ENCODE results near the gene VSIR.
A peak's percentile ranks its signal among the peaks of the same experiment; 100 is the strongest.

Gene VSIR

DNA sequence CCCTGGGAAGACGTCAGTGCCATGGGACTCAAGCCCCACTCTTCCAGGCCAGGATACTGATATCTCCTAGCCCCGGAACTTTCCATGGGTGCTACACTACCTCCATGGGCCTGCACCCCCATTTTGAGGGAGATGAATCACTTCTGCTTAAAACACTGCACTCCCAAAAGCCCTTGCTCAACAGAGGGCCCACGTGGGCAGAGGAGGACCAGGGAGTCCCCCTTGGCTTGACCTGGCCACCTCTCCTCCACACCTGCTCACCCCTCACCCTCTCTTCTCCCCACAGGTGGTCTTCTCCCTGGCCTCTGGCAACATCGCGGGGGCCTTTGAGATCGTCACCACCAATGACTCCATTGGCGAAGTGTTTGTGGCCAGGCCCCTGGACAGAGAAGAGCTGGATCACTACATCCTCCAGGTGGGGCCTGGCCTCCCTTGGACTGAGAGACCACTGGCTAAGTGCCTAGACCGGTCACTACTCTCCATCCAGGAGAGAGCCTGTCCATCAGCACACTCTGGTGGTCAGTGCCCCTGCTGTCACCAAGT, 33.9 kb downstream of the VSIR start:
- TF ChIP-seq TCF12 (IDR thresholded peaks at IDR 0.05; ENCODE audit: low read depth) (no peak), ZBTB7A (IDR thresholded peaks at IDR 0.05; ENCODE audit: low read depth) (no peak), TEAD4 (IDR thresholded peaks at IDR 0.05) (no peak), EP300 (IDR thresholded peaks at IDR 0.05; ENCODE audit: borderline replicate concordance) (no peak), FOXM1 (IDR thresholded peaks at IDR 0.05; ENCODE audit: borderline replicate concordance, low read depth) (no peak), CREB1 (IDR thresholded peaks at IDR 0.05; ENCODE audit: low read depth) (no peak), NFIC (IDR thresholded peaks at IDR 0.05) (no peak)
- TF ChIP-seq, protein P1, sequence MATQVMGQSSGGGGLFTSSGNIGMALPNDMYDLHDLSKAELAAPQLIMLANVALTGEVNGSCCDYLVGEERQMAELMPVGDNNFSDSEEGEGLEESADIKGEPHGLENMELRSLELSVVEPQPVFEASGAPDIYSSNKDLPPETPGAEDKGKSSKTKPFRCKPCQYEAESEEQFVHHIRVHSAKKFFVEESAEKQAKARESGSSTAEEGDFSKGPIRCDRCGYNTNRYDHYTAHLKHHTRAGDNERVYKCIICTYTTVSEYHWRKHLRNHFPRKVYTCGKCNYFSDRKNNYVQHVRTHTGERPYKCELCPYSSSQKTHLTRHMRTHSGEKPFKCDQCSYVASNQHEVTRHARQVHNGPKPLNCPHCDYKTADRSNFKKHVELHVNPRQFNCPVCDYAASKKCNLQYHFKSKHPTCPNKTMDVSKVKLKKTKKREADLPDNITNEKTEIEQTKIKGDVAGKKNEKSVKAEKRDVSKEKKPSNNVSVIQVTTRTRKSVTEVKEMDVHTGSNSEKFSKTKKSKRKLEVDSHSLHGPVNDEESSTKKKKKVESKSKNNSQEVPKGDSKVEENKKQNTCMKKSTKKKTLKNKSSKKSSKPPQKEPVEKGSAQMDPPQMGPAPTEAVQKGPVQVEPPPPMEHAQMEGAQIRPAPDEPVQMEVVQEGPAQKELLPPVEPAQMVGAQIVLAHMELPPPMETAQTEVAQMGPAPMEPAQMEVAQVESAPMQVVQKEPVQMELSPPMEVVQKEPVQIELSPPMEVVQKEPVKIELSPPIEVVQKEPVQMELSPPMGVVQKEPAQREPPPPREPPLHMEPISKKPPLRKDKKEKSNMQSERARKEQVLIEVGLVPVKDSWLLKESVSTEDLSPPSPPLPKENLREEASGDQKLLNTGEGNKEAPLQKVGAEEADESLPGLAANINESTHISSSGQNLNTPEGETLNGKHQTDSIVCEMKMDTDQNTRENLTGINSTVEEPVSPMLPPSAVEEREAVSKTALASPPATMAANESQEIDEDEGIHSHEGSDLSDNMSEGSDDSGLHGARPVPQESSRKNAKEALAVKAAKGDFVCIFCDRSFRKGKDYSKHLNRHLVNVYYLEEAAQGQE (IDR thresholded peaks at IDR 0.05; ENCODE audit: low read depth), result no peak
- TF ChIP-seq, protein P2, sequence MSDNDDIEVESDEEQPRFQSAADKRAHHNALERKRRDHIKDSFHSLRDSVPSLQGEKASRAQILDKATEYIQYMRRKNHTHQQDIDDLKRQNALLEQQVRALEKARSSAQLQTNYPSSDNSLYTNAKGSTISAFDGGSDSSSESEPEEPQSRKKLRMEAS (IDR thresholded peaks at IDR 0.05), result no peak
- TF ChIP-seq, protein P3, sequence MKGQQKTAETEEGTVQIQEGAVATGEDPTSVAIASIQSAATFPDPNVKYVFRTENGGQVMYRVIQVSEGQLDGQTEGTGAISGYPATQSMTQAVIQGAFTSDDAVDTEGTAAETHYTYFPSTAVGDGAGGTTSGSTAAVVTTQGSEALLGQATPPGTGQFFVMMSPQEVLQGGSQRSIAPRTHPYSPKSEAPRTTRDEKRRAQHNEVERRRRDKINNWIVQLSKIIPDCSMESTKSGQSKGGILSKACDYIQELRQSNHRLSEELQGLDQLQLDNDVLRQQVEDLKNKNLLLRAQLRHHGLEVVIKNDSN (IDR thresholded peaks at IDR 0.05), result no peak

DNA sequence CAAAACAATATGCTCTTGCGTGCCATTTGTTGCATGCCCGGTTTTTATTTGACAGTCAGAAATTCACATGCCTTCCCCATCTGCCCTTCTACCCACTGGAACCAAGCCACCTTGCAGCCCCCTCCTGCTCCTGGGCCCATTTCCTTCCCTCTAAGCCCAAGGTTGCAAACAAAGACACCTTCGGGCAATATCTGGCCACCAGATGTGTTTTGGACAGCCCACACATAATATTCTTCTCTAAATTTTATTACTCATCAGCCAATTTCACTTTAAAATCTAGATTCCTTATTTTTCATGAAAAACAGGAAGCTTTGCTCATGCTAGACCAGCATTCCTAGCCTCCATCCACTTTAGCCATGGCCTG, 35.5 kb downstream of the VSIR start:
- TF ChIP-seq, protein P1 (IDR thresholded peaks at IDR 0.05; ENCODE audit: low read depth), result no peak
- no peak for TF ChIP-seq RAD21 (IDR thresholded peaks at IDR 0.05; ENCODE audit: low read depth)
- TF ChIP-seq TAF1 (IDR thresholded peaks at IDR 0.05; ENCODE audit: low read depth), result no peak
- no peak for TF ChIP-seq YY1 (IDR thresholded peaks at IDR 0.05; ENCODE audit: low read depth)
- no peak for TF ChIP-seq EP300 (IDR thresholded peaks at IDR 0.05; ENCODE audit: borderline replicate concordance)
- TF ChIP-seq, protein P3 (IDR thresholded peaks at IDR 0.05), result no peak
- TF ChIP-seq, protein P2 (IDR thresholded peaks at IDR 0.05), result no peak
- TF ChIP-seq TCF12 (IDR thresholded peaks at IDR 0.05; ENCODE audit: low read depth), result no peak
- TF ChIP-seq ZBTB7A (IDR thresholded peaks at IDR 0.05; ENCODE audit: low read depth), result no peak
- no peak for TF ChIP-seq EGR1 (IDR thresholded peaks at IDR 0.05)
- TF ChIP-seq TEAD4 (IDR thresholded peaks at IDR 0.05), result no peak
- no peak for TF ChIP-seq CEBPB (IDR thresholded peaks at IDR 0.05)
- no peak for TF ChIP-seq NFIC (IDR thresholded peaks at IDR 0.05)
- no peak for TF ChIP-seq FOXM1 (IDR thresholded peaks at IDR 0.05; ENCODE audit: borderline replicate concordance, low read depth)
- no peak for TF ChIP-seq CREB1 (IDR thresholded peaks at IDR 0.05; ENCODE audit: low read depth)

DNA sequence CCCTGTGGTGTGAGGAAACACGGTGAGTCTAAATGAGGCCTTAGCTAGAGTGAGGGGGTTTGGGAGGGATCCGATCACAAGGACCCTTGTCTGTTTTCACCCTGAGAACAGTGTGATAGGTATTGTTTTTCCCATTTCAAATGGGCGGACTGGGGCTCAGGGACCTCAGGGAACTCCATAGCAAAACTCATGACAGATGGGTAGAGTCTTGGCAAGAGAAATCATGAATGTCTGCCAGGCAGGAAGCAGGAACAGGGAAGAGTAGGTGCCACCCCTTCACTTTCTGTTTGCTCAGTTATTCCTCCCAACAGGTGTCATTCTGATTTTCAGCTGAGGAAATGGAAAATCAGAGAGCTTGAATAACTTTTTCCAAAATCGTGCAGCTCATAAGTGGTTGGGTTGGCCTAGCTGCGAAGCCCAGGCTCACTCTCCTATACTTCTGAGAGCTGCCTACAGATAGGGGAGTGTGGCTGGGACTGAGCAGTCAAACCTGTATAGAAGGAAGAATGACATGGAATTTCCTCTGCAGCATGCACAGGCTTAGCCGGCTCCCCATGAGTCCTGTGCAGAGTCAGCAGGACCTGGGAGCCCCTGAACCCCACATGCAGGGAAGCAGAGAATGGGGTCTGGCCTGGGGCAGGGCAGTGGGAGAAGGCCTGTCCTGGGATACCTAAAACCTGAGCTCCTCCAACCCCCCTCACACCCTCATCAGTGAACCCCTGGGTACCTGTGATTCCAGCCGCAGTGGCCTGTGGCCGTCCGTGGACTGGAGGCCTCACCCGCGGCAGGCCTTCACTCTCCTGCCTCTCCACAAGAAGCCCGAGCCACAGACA, 36.1 kb downstream of the VSIR start:
- no peak for TF ChIP-seq TEAD4 (IDR thresholded peaks at IDR 0.05)
- TF ChIP-seq, protein P1 (IDR thresholded peaks at IDR 0.05; ENCODE audit: low read depth), result no peak

DNA sequence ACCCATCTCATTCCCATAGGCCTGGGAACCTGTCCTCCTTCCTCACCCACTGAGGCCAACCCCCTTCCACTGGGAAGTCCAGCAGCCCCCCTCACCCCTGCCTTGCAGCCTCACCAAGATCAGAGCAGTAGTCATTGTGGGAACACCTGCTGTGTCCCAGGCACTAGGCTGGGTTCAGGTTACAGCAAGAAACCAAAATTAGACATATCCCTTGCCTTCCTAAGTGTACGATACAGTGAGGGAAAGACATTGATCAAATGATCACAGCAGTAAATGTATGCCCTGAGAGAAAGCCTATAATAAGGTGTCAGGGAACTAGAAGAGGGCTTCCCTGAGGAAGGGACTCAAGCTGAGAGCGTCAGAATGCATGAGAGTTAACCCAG, 36.8 kb downstream of the VSIR start:
- no peak for TF ChIP-seq RAD21 (IDR thresholded peaks at IDR 0.05; ENCODE audit: low read depth)
- TF ChIP-seq, protein P1 (IDR thresholded peaks at IDR 0.05; ENCODE audit: low read depth), result no peak
- TF ChIP-seq, protein P3 (IDR thresholded peaks at IDR 0.05), result no peak
- peak; percentile 27; the same call in 1 of the 2 replicates for TF ChIP-seq ZBTB7A (IDR thresholded peaks at IDR 0.05; ENCODE audit: low read depth)
- no peak for TF ChIP-seq FOXM1 (IDR thresholded peaks at IDR 0.05; ENCODE audit: borderline replicate concordance, low read depth)
- no peak for TF ChIP-seq TCF12 (IDR thresholded peaks at IDR 0.05; ENCODE audit: low read depth)

Measured in Ishikawa (cell line).